HG03139 (cell line): ENCODE data around the gene SIDT2.
"Not testable (repeated sequence)": the region's sequence is repeated elsewhere in the genome, so short reads cannot be mapped to it uniquely, and the experiment has no call there.

Experiments used
- ATAC-seq: cut with Tn5 transposase; IDR thresholded peaks from one replicate; pipeline ENCODE4 v1.9.1; 2021; ENCODE audit not compliant: unreplicated experiment

Gene SIDT2

DNA sequence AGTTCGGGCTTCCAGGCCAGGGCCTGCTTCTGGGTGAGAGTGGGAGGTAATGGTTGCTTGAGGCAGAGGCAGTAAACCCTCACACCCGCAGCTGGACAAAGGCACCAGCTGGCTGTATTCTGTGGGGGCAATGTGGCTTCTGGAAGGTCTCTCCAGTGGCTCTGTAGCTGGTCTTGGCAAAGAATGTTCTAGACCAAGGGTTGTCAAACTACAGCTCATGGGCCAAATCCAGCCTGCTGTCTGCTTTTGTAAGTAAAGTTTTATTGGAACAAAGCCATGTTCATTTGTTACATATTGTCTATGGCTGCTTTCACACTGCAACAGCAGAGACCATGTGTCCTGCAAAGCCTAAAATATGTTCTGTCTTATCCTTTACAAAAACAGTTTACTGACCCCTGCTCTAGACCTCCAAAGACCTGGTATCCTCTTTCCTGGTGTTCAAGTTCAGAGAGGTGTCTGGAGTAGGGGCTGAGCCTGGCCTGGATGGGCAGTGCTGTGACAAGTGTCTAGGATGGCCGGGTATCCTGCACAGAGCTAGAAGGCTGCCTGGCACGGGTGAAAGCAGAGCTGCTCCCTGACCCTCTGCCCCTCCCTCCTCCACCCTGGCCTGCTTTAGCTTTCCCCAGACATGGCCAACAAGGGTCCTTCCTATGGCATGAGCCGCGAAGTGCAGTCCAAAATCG lies 24.0 kb downstream of the SIDT2 start:
- no peak for ATAC-seq

DNA sequence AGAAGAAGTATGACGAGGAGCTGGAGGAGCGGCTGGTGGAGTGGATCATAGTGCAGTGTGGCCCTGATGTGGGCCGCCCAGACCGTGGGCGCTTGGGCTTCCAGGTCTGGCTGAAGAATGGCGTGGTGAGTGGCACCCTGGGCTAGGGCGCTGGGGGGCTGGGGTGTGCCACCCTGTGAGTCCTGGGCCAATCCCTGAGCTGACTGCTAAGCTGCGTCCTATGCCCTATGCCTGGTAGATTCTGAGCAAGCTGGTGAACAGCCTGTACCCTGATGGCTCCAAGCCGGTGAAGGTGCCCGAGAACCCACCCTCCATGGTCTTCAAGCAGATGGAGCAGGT lies 24.5 kb downstream of the SIDT2 start:
- no peak for ATAC-seq

DNA sequence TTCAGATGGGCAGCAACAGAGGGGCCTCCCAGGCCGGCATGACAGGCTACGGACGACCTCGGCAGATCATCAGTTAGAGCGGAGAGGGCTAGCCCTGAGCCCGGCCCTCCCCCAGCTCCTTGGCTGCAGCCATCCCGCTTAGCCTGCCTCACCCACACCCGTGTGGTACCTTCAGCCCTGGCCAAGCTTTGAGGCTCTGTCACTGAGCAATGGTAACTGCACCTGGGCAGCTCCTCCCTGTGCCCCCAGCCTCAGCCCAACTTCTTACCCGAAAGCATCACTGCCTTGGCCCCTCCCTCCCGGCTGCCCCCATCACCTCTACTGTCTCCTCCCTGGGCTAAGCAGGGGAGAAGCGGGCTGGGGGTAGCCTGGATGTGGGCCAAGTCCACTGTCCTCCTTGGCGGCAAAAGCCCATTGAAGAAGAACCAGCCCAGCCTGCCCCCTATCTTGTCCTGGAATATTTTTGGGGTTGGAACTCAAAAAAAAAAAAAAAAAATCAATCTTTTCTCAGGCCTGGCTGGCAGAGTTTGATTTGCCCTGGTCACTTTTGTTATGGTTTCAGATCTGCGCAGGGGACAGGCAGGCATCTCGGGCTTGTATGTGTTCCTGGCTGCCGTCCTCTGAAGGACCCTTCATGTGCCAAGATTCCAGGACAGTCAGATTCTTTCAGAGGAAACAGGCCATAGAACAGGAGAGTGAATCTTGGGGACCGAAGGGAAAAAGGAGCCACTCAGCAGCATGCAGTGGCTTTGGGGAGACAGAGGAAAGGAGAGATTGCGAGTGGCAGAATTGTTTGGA lies 25.9 kb downstream of the SIDT2 start:
- no peak for ATAC-seq

DNA sequence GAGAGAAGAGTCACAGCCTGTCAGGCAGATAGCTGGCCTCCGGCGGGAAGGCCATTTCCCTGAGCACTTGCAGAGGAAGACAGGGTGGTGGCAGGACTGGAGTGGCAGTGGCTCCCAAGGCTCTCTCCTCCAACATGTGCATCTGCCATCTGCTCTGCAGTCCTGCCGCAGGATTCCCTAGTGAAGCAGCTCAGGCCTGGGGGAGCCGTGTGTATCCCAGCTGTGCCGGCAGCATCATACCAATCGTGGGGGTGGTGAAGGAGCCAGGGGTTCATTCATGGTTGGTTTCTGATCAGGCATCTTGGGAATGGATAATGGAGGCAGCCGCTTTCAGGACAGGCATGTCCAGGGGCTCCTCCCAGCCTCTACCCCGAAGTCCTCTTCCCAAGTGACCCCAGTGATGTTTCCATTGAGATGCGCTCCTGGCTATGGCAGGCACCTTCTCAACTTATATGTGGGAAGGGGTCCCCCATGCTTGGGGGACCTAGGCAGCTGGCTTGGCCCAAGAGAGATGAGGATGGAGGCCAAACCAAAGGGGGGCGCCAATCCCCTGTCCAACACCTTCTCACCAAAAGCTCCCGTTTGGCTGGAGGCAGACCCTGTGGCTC lies 26.8 kb downstream of the SIDT2 start:
- ATAC-seq = no peak

DNA sequence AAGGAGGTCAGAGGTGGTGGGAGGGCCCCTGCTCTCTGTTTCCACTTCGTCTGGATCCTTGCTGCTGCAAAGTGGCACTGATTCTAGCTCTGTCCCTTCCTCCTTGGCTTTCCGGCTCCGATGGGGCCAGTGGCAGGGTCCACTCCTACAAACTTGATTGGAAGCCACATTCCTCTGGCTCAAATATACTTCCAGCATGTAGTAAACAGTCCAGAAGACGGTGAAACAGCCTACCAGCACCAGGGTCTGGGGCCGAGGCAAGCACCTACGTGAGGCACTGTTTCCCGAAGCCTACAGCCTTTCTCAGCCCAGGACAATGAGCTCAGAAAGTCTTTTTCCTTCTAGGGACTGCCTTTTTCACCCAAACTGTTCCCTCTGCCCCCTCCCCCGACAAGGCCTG lies 27.6 kb downstream of the SIDT2 start:
- not testable (repeated sequence) for ATAC-seq

DNA sequence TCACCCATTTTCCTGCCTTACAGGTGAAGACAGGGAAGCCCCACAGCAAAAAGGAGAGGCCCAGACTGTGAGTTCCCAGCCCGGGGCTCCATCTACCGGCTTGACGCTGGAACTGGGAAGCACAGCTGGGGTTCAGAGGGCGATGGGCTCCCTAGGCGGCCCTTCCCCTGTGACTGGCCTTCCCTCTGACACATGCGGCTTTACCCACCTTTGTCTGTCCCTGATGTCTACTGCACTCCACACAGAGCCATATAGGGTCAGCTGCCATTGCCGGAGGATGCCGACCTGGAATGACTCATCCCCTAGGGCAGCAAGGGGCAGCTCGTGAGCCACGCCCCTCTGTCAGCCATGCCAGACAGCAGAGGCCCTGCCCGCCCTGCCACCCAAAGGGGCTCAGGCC lies 28.3 kb downstream of the SIDT2 start:
- not testable (repeated sequence) for ATAC-seq

DNA sequence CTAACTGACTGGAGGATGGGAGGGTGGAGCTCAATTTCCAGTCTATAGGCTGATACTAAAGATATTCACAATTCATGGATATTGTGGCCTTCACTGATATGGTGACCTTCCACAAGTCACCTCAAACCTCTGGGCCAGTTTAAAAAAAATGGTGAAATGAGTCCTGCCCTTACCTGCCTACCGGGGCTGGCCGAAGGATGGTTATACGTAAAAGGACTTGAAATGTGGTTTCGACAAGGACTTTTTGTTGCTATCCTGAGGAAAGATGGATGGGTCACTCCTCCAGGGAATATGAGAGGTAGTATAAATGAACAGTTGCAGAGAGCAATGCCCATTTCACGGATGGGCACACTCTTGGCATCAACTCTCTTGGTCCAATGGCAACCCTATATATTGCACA lies 28.9 kb downstream of the SIDT2 start:
- ATAC-seq = not testable (repeated sequence)

DNA sequence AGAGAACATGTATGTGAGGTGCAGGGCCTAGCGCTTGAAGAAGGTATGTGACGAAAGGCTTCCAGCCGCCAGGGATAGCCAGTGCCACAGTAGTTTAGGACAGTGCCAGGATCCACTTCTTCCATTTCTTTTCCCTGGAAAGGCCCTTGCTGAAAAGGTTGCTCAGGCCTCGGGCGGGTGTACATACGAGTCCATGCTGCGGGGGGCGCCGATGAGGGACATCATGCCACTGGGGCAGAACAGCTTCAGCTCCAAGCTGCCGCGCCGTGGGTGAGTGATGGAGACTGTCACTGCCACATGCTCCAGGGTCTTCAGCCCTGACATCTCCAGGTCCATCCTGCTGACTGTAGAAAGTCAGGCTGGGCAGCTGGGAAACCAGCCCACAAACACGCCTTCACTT lies 30.2 kb downstream of the SIDT2 start:
- ATAC-seq = not testable (repeated sequence)

DNA sequence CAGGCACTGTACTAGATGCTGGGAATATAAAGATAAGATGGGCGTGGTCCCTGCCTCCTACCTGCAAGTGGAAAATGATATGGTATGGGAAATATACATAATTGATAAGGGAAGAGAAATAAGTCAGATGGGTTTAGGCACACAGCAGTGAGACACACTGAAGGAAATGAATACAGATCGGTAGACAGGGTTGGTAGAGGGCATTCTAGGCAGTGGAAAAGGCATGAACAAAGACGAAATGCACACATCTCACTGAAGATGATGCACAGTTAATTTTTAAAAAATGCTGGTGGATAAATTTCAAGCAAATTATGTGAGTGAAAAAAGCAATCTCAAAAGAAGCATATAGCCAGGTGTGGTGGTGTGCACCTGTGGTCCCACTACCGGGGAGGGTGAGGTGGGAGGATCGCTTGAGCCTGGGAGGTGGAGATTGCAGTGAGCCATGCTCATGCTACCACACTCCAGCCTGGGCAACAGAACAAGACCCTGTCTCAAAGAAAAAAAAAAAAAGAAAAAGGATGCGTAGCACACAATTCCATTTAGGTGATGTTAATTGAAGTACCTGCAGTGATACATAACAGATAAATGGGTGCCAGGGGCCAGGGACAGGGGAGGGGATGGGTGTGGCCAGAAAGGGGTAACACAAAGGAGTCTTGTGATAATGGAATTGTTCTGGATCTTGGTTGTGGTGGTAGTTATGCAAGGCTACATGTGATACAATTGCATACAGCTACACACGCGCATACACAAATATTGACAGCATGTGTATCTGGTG lies 31.0 kb downstream of the SIDT2 start:
- ATAC-seq = not testable (repeated sequence)

DNA sequence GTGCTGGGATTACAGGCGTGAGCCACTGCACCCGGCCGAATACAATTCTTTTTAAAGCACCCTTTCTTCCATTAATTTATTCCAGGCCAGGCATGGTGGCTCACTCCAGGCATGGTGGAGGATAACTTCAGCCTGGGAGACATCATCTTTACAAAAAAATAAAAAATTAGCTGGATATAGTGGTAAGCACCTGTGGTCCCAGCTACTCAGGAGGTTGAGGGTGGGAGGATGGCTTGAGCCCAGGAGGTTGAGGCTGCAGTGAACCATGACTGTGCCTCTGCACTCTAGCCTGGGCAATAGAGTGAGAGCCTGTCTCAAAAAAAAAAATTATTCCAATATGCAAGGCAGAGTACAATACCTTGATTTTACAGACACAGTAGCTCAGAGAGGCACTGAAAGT lies 32.1 kb downstream of the SIDT2 start:
- ATAC-seq = no peak

DNA sequence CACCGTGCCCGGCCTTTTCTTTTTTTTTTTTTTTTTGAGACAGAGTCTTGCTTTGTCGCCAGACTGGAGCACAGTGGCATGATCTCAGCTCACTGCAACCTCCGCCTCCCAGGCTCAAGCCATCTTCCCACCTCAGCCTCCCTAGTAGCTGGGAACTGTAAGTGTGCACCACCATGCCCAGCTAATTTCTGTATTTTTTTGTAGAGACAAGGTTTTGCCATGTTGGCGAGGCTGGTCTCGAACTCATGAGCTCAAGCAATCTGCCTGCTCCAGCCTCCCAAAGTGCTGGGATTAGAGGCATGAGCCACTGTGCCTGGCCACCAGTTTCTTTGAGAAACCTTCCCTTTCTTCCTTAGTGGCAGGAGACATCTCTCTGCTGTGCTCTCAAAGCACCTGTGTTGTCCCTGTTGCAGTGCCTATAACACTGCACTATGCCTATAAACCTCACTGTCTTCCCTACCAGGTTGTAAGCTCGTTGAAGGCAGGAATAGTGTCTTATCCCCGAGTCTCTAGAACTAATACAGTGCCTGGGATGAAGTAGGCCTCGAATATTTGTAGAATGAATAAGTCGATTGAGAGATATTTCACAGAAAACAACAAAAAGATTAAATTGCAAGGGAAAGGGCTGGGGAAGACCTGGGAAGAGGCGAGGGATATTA lies 34.3 kb downstream of the SIDT2 start:
- no peak for ATAC-seq

DNA sequence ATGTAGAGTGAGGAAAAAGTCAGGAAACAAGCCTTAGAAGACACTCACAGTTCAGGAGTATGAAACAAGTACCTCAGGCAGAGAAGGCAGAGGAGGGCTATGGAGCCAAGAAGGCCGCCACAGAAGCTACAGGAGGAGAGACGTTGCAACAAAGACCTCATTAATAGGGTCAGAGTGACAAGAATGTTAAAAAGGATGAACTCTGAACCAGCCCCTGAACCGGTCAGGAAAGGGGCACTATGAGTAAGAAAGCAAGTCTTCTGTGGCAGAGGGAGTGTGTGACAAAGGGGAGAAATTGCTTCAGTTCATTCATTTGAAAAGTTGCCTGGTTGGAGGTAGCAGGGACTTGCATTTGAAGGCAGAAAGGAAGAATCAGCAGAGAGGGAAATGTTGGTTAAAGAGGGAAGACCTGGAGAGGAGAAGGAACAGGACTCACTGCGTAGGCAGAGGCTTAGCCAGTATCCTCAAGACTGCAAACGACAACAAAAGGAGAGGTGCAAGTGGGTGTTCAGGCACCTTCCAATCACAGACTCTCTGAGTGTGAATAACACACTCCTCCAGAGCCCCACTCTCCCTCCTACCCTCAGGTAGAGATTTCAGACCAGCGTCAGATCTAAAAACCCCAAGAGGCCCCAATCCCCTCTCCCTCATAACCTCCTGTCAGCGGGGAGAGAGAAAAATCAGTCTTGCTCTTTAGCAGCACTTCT lies 36.0 kb downstream of the SIDT2 start:
- ATAC-seq = no peak

DNA sequence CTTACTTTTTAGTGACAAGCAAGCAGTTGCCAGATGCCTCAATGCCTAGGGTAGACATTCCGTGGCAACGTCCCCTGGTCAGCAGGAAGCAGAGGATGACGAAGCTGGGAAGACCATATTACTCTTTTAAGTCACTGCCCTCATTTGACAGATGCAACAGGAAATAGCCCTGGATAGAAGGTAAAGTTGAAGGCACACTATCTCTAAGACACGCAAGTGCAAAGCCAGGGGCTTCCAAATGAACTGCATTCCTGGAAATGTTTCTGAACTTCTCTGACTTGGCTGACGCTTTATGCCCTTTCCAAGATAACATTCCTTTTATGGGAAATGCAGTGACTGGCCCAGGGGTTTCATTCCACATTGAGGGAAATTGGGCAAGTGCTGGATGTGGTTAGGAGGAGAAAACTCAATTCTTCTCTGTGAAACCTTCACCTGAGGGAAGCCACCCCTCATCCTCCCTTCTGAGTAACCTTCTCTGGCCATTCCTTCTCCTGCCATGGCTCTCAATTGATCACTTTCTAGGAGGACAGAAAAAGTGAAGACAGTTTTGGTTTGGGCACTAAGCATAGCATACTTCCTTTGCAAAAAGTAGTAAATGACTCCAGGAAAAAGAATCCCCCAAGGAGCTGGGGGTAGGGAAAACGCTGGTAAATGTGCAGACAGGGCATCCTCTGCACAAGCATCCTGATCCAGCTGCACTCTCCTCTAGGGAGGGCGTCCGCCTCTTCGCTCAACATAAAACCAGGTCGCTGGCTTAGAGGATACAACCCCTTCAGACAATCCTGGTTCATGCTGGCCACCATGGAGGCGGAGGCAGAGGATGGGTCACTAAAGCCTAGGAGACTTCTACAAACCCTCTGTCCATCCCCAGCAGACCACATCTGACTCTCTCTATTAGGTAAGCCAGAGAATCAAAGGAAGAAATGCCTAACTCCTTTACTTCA lies 38.9 kb downstream of the SIDT2 start:
- no peak for ATAC-seq

DNA sequence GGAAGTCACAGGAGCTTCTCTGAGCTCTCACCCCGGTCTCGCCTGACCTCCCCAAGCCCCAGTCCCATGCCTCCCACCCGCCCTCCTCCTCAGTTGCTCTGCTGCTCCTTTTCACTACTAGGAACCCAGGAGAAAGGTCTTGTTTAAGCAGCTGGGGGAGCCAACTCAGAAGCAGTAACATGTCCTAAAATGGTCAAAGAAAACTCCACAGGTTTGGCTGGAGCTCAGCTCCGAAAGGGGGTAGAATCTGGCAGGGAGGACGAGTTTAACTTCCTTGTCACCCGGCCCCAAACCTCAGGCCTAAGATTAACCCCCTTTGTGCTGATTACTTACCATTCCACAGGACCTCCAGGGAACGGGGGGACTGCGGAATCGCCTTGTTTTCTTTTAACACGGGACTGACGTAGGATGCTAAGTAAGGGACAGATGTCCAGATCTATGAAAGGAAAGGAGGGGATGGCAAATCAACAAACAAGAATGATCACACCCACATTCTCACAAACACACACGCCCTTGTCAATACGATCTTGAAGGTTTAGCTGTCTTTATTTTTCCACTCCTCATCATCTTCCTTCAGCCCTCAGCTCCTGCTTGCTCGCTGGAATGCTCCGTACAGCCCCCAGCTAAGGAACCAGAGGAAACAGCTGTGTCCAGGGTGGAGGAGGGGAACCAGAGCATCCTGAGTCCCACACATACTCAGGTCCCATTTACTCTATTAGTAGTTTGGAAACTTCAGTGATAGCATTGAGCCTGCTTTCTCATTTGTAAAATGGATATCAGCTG lies 39.8 kb downstream of the SIDT2 start:
- ATAC-seq = no peak

DNA sequence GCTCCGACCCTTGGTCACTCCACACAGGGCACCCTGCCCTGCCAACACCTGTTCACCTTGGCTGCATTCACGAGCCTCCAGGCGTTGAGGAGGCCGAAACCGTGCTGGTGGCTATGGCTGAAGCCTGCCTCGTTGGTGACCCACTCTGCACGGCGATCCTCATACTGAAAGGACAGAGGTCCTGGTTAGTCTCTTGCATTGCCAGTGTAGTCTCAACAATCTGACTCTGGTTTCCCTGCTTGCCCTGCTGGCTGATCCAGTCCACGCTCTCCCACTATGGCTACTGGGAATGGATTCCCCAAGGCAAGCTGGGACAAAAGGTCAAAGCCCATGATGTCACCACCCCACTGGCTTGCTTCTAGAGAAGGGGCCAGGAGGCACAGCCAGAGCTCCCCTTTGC lies 40.5 kb downstream of the SIDT2 start:
- ATAC-seq = no peak

DNA sequence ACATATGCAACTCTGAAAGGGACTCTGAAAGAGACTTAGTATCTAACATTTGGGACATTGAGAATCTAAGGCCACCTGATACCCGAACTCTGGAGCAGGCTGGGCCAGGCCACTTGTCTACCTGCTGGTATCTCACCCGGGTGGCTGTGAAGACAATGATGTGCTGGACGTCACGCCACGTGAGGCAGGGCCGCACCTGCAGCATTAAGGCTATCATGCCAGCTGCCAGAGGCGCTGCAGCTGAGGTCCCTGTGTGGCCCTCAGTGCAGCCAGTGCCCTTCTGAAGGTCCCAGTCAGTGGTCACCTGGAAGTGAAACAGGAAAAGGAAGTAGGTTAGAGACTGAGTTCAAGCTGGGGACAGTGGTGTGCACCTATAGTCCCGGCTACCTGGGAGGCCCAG lies 40.9 kb downstream of the SIDT2 start:
- no peak for ATAC-seq

DNA sequence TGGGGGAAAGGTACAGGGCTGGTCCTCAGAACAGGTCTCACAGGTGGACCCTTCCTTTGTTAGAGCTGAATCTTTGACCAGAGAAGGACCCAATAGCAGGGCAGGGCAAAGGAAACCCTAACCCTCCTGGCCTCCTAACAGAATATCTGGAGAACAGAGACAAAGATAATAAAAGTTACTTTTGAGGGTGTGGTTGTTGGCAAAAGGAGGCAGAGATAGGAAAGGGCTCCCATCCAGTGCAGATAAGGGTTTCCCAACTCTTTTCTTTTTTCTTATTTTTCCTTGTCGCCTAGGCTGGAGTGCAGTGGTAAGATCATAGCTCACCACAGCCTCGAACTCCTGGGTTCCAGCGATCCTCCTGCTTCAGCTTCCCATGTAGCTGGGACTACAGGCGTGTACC lies 41.5 kb downstream of the SIDT2 start:
- ATAC-seq = no peak

DNA sequence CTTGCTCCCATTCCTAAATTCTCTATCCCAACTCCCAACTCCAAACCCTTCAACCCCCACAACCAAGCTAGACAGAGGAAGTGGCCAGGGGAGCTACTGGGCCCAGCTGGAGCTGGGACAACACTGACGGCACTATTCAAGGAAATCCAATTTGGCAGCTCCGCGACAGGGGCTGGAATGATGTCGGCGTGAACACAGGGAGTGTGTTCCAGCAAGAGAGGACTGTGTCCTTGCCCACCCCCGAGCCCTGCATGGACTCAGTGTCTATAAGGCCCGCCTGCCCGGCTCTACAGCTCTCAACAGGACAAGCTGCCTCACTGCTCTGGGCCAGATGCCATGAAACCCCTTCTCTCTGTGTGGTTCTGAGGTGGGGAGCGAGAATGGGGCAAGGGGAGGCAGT lies 42.0 kb downstream of the SIDT2 start:
- ATAC-seq = no peak
